ENCODE results near the gene FIGNL2. TPM values are rescaled to one million over a fixed set of nuclear protein-coding genes. Genes with fewer than 3 reads are reported as not detected.

FIGNL2 gene
- total and polyA plus RNA-seq, 5 donors = 0.18 to 0.39 (median 0.26) TPM

DNA sequence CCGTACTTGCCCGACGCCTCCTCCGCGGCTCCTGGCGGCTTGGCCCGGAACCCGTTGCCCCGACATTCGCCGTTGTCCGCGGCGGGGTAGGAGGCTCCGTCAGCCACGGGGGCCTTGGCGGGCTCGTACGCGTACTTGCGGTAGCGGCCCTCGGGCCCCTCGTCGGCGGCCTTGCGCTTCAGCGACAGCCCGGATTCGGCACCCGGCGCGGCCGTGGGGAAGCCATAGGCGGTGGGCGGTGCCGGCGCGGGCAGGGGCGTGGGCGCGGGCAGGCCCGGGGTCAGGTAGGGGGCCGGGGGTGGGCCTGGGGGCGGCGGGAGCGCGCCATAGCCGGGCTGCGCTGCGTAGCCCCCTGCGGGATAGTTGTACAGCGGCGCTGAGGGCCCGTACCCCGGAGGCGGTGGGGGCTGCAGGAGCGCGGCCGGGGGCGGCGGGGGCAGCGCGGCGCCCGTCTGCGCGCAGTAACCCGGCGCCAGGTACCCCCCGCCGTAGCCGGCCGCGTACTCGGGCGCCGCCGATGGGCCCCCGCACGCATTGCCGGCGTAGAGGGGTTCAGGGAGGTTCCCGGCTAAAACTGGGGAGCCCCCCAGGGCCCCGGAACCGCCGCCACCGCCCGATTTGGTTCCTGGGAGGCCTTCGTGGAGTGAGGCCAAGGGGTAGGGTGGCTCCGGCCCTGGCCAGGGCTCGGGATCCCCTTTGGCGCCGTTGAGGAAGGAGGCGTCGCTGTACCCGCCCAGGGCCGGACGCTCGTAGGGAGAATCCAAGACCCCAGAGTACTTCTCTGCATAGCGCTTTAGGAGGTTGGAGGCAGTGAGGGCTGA, 26.9 kb downstream of the FIGNL2 start:
- Histone ChIP-seq H3K27ac (ENCODE audit: low read length) (no peak overlapping the region), H3K4me1 (ENCODE audit: control insufficient read depth, insufficient read depth, low read length) (no peaks in the 10 kb centered on the region), H3K4me3 (ENCODE audit: low read length) (peak overlapping the region; percentile 22), H3K9me3 (ENCODE audit: control insufficient read depth, low read length) (no peaks in the 10 kb centered on the region), H3K27me3 (ENCODE audit: control insufficient read depth, insufficient read depth) (no peaks in the 10 kb centered on the region)
- DNase-seq = peak in 1 of 3 donors; percentile 64
- 35% methylated on average over 101 of the region's 101 CpGs for WGBS
- intact Hi-C loops (cut with DNase I) = loop anchor here in 2 of 4 donors (5.0 to 10.0 kb wide), 3 partner anchors 51 to 397 kb away; partner anchors contain the start of gene SLC4A8 (in 1 of the 2)
- ATAC-seq = peak; percentile 9 to 12

DNA sequence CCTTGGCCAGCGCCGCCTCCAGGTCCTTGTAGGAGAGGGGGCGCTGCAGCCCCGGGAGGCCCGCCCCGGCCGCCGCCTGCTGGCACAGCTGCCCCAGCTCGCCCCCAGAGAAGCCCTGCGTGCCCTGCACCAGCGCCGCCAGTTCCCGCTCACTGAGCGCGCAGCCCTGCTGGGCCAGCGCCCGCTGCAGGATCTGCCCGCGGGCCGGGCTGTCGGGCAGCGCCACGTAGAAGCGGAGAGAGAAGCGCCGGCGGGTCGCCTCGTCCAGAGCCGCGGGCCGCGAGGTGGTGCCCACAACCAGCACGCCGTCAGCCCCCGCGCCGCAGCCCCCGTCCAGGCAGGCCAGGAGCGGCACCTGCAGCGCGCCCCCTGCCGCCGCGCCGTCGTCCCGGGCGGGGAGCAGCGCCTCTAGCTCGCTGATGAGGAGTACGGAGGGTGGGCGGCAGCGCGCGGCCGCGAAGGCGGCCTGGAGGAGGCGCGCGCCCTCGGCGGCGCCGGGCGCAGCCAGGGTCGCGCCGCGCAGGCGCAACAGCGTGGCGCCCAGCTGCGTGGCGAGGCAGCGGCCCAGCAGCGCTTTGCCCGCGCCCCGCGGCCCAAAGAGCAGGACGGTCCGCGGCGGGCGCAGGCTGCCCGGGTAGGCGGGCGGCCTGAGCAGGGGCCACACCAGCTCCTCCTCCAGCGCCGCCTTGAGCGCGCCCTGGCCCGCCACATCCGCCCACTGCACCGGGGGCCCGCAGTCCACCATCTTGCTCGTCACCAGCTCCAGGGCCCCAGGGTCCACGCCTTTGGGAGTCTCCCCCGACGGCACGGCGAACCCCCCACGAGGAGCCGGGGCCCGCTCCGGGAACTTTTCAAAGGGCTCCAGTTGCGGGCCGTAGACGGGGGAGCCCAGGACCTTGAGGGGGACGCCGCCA, 27.7 kb downstream of the FIGNL2 start:
- Histone ChIP-seq H3K4me3 (ENCODE audit: low read length) (peak overlapping the region; percentile 22), H3K9me3 (ENCODE audit: control insufficient read depth, low read length) (no peaks in the 10 kb centered on the region), H3K27me3 (ENCODE audit: control insufficient read depth, insufficient read depth) (no peaks in the 10 kb centered on the region), H3K4me1 (ENCODE audit: control insufficient read depth, insufficient read depth, low read length) (no peaks in the 10 kb centered on the region), H3K27ac (ENCODE audit: low read length) (no peak overlapping the region)
- DNase-seq (peak; percentile 66 to 90 (median 87)), ATAC-seq (peak; percentile 60 to 81)
- intact Hi-C loops (cut with DNase I) = loop anchor here in 2 of 4 donors (5.0 to 10.0 kb wide), 3 partner anchors 52 to 396 kb away; partner anchors contain the start of gene SLC4A8 (in 1 of the 2)
- WGBS = 19% methylated on average over 113 of the region's 113 CpGs

DNA sequence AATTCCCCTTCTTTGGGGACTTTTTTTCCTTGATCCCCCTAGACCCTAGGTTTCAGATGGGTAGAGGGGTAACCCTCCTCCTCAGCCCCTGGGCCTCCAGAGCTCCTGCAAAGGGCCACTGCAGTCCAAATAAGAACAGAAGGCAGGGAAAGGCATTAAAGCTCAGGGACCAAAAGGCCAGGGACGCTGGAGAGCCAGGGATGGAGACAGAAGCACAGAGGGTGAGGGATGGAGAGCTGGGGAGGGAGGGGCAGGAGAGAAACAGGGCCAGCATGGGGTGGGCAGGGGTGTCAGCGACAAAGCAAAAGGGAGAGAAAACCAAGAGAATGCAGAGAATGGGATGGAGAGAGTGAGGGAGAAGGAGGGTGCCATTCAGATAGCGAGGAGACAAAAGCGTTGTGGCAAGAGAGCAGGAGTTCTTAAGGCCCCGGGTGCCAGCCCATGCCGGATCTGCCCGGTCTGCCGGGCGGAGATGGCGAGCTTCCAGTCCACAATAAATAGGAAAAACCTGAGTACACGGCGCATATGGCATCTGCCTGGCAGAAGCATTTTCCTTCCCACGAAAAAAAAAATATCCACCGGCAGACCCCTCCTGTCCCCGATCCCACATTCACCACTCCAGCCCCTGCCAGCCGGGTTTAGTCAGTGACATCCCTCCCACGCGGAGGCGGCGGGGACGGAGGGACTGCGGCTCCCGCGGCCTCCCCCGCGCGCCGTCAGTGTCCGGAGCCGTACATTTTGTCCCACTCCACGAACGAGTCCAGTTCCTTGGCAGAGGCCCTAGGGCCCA, 28.6 kb downstream of the FIGNL2 start:
- ATAC-seq (peak in 1 of 2 donors; percentile 26), DNase-seq (no peak)
- H3K27me3 ChIP-seq (ENCODE audit: control insufficient read depth, insufficient read depth) = no peaks in the 10 kb centered on the region
- H3K9me3 ChIP-seq (ENCODE audit: control insufficient read depth, low read length) = no peaks in the 10 kb centered on the region
- peak overlapping the region; percentile 22 for H3K4me3 ChIP-seq (ENCODE audit: low read length)
- WGBS = 36% methylated on average over 32 of the region's 32 CpGs
- H3K27ac ChIP-seq (ENCODE audit: low read length) = no peak overlapping the region
- intact Hi-C loops (cut with DNase I) = loop anchor here in 2 of 4 donors (5.0 to 10.0 kb wide), 4 partner anchors 52 to 395 kb away; partner anchors contain the start of gene SLC4A8 (in 1 of the 2)
- H3K4me1 ChIP-seq (ENCODE audit: control insufficient read depth, insufficient read depth, low read length) = no peaks in the 10 kb centered on the region

DNA sequence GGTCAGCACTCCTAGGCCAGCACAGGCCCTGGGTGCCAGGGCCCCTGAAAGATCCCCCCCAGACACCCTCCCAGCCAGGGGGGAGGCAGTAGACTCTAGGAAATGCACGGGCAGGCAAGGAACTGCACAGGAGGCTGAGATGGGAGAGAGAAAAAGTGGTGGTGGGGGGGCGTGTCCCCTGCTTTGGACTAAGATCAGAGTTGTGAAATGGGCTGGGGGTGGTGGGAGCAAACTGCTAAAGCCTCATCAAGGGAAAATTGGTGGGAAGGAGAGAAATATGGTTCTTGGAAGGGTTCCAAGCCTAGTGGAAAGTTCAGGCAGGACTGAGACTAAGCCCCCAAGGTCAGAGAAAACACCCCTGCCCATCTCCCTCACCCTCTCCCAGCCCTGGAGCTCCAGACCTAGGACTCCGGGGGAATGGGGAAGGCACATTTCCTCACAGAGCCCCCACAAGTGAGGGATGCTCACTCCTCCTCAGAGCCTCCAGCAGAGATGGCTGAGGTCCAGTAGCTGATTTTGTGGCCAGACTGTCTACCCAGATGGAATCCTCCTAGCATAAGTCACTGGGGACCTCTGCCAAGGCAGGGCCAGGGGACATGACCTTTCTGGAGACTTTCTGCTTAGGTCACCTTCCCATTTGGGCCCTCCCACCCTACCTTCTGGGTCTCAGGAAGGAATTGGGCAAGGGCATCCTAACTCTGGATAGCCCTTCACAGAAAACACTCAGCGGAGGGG, 29.8 kb downstream of the FIGNL2 start:
- Histone ChIP-seq H3K4me3 (ENCODE audit: low read length) (no peak overlapping the region), H3K9me3 (ENCODE audit: control insufficient read depth, low read length) (no peaks in the 10 kb centered on the region), H3K27me3 (ENCODE audit: control insufficient read depth, insufficient read depth) (no peaks in the 10 kb centered on the region), H3K4me1 (ENCODE audit: control insufficient read depth, insufficient read depth, low read length) (no peaks in the 10 kb centered on the region), H3K27ac (ENCODE audit: low read length) (no peak overlapping the region)
- 66% methylated on average over 4 of the region's 4 CpGs for WGBS
- intact Hi-C loops (cut with DNase I) = loop anchor here in 1 of 4 donors (10.0 kb wide), 1 partner anchor 56 kb away; no protein-coding TSS in a partner anchor
- ATAC-seq (no peak), DNase-seq (no peak)

DNA sequence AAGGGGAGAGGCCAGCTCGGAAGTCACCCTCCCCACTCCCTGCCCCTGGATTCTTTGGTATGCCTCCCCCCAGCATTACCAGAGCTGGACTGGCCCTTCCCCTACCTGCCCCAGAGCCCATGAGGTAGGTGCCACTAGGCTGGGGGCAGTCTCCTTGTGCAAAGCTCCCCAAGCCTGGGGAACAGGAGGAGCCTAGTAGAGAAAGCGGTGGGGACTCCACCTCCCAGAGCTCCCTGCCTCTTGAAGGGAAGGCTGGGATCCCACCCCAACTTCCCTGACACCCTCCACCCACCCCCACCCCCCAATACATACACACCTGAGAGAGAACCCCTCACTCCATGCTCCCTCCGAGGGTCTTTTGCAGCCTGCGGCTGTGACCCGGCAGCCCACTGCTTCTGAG, 30.4 kb downstream of the FIGNL2 start:
- intact Hi-C loops (cut with DNase I) = loop anchor here in 1 of 4 donors (10.0 kb wide), 1 partner anchor 57 kb away; no protein-coding TSS in a partner anchor
- Histone ChIP-seq H3K27ac (ENCODE audit: low read length) (no peak overlapping the region), H3K27me3 (ENCODE audit: control insufficient read depth, insufficient read depth) (no peaks in the 10 kb centered on the region), H3K4me3 (ENCODE audit: low read length) (no peak overlapping the region), H3K4me1 (ENCODE audit: control insufficient read depth, insufficient read depth, low read length) (no peaks in the 10 kb centered on the region), H3K9me3 (ENCODE audit: control insufficient read depth, low read length) (no peaks in the 10 kb centered on the region)
- WGBS = 82% methylated on average over 5 of the region's 5 CpGs
- DNase-seq = no peak
- ATAC-seq = no peak

DNA sequence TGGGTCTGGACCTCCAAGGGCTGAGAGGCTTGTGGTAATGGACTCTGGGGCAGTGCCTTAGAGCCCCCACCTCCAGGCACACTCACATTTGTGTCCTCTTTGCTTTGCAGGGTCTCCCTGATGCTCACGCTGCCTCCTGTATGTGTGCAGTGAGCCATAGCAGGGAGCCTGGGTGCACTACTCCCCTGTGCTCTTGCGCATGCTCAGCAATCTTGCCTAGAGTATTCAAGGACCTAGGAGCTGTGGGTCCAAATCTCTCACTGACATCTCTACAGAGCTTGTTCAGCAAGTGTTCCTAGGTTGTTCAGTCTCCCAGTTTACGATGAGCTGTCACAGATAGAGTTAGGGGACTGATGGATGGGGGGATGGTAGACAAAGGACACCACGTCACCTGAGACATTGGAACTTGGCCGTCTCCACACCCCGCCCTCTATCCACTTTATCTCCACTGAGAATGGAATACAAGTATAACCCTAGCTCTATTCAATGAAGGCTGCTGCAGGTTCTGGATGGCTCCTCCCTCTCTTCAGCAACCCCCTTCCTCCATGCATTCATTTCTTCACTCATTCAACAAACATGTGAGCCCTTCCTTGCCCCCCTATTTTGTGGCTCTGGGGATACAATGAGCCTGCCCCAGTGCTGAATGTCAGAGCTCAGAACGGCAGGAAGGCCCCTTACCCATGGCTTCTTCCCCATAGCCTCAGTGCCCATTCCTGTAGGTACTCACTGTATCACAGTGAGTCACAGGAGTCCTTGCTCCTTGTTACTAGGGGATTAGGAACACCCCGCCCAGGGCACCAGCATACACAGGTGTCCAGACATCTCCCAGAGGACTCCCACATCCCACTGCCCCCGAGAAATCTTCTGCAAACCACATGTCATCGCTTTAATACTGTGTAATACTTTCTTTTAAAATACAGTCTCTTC, 31.2 kb downstream of the FIGNL2 start:
- ATAC-seq = no peak
- H3K4me3 ChIP-seq (ENCODE audit: low read length) = no peak overlapping the region
- no peaks in the 10 kb centered on the region for H3K27me3 ChIP-seq (ENCODE audit: control insufficient read depth, insufficient read depth)
- H3K9me3 ChIP-seq (ENCODE audit: control insufficient read depth, low read length) = no peaks in the 10 kb centered on the region
- DNase-seq = no peak
- WGBS = 90% methylated on average over 10 of the region's 10 CpGs
- no peaks in the 10 kb centered on the region for H3K4me1 ChIP-seq (ENCODE audit: control insufficient read depth, insufficient read depth, low read length)
- intact Hi-C loops (cut with DNase I) = loop anchor here in 1 of 4 donors (10.0 kb wide), 1 partner anchor 58 kb away; no protein-coding TSS in a partner anchor
- no peak overlapping the region for H3K27ac ChIP-seq (ENCODE audit: low read length)

DNA sequence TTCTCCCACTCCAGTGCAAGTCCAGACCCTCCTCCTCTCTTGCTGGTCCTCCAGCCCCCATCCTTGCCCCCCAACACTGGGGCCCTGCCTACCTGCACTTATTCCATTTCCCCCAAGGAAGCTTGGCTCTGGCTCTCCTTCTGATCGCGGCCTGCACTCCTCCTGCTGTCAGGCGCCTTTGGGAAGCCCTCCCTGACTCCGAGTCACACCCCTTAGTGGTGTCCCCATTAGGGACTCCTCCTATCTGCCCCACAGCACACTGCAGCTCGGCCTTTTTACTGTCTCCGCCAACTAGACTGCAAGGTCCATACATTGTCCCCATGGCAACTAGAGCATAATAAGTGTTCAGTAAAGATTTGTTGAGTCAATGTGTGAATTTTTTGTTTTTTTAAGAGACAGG, 32.9 kb downstream of the FIGNL2 start:
- no peaks in the 10 kb centered on the region for H3K27me3 ChIP-seq (ENCODE audit: control insufficient read depth, insufficient read depth)
- H3K9me3 ChIP-seq (ENCODE audit: control insufficient read depth, low read length) = no peaks in the 10 kb centered on the region
- no peak overlapping the region for H3K27ac ChIP-seq (ENCODE audit: low read length)
- H3K4me1 ChIP-seq (ENCODE audit: control insufficient read depth, insufficient read depth, low read length) = no peaks in the 10 kb centered on the region
- ATAC-seq (no peak), DNase-seq (no peak)
- 82% methylated on average over 6 of the region's 6 CpGs for whole genome bisulfite sequencing
- intact Hi-C loops (cut with DNase I) = loop anchor here in 1 of 4 donors (10.0 kb wide), 1 partner anchor 59 kb away; no protein-coding TSS in a partner anchor
- H3K4me3 ChIP-seq (ENCODE audit: low read length) = no peak overlapping the region

DNA sequence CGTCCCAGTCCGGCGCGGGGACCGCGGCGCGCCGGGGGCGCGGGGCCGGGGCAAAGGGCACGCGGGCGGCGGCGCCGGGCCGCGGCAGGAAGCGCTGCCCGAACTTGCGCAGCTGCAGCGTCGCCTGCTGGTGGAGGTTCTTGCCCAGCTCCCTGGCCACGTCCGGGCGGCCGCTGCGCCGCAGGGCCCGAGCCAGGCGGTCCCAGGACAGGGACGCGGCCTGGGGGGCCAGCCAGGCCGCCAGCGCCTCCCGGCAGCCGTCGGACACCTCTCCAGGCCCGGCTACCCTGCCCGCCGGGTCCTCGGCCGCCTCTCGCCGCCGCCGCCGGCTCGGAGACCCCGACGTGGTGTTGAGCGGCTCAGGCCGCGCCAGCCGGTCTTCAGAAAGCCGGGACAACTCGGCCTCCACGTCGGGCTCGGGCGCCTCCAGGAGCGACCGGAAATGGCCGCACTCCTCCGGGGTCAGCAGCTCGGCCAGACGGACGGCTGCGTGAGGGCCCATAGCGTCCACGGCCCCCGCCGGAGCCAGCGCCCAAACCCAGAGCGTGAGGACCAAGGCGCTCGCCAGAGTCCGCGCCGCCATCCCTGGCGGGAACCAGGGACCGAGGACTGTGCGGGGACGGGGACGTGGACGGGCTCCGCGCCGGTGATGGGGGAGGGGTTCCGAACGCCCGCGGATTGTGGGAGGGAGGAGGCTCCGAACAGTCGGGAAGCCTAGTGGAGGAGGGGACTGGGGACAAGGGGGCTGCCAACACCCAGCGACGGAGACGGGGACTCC, 34.0 kb downstream of the FIGNL2 start:
- Histone ChIP-seq H3K27ac (ENCODE audit: low read length) (peak overlapping the region; percentile 11), H3K9me3 (ENCODE audit: control insufficient read depth, low read length) (no peaks in the 10 kb centered on the region), H3K4me3 (ENCODE audit: low read length) (peak overlapping the region; percentile 62), H3K4me1 (ENCODE audit: control insufficient read depth, insufficient read depth, low read length) (no peaks in the 10 kb centered on the region), H3K27me3 (ENCODE audit: control insufficient read depth, insufficient read depth) (no peaks in the 10 kb centered on the region)
- intact Hi-C loops (cut with DNase I) = loop anchor here in 1 of 4 donors (10.0 kb wide), 1 partner anchor 60 kb away; no protein-coding TSS in a partner anchor
- 4% methylated on average over 99 of the region's 100 CpGs for WGBS
- ATAC-seq (peak; percentile 86 to 89), DNase-seq (peak; percentile 87 to 95 (median 94))
